Smooth muscle cell (in vitro differentiated cells): ENCODE results near the gene IGSF23. TPM values are rescaled to one million over a fixed set of nuclear protein-coding genes. Genes with fewer than 3 reads are reported as not detected.

Source experiments
- DNase-seq: peaks from one replicate; lab custom pipeline; 2025; ENCODE audit not compliant: unreplicated experiment; lab: John Stamatoyannopoulos, UW
- H2AFZ ChIP-seq: fragments of 200-600 bp; sonication (generic); 2 replicates; pipeline ENCODE4 v1.6.0; 2016; ENCODE audit warnings: antibody characterized with exemption, low read depth, mild to moderate bottlenecking
- H3F3A ChIP-seq: fragments of 200-600 bp; sonication (generic); 2 replicates; pipeline ENCODE4 v1.6.0; 2017; ENCODE audit warnings: antibody characterized with exemption, low read depth
- H3K27ac ChIP-seq: fragments of 200-600 bp; sonication (generic); 2 replicates; pipeline ENCODE4 v1.5.1; 2016; ENCODE audit warnings: low read depth, mild to moderate bottlenecking
- H3K27me3 ChIP-seq: fragments of 200-600 bp; sonication (generic); 2 replicates; pipeline ENCODE4 v1.6.1; 2016; ENCODE audit warnings: low read depth, mild to moderate bottlenecking
- H3K36me3 ChIP-seq: fragments of 200-600 bp; sonication (generic); 2 replicates; pipeline ENCODE4 v1.5.1; 2016; ENCODE audit warnings: low read depth
- H3K4me1 ChIP-seq: fragments of 200-600 bp; sonication (generic); 2 replicates; pipeline ENCODE4 v1.5.1; 2016; ENCODE audit warnings: low read depth
- H3K4me2 ChIP-seq: fragments of 200-600 bp; sonication (generic); 2 replicates; pipeline ENCODE4 v1.6.0; 2016; ENCODE audit warnings: mild to moderate bottlenecking
- H3K4me3 ChIP-seq: fragments of 200-600 bp; sonication (generic); 2 replicates; pipeline ENCODE4 v1.5.1; 2016; ENCODE audit warnings: mild to moderate bottlenecking
- H3K79me2 ChIP-seq: fragments of 200-600 bp; sonication (generic); 2 replicates; pipeline ENCODE4 v1.6.0; 2016; ENCODE audit warnings: low read depth, mild to moderate bottlenecking
- H3K9ac ChIP-seq: fragments of 200-600 bp; sonication (generic); 2 replicates; pipeline ENCODE4 v1.6.0; 2016; ENCODE audit warnings: low read depth
- H3K9me3 ChIP-seq: fragments of 200-600 bp; sonication (generic); replicated peaks from 2 replicates; pipeline ENCODE4 v1.5.1; 2016; ENCODE audit warnings: low read depth
- H4K20me1 ChIP-seq: fragments of 200-600 bp; sonication (generic); 2 replicates; pipeline ENCODE4 v1.6.0; 2016; ENCODE audit warnings: low read depth
- CTCF ChIP-seq: fragments of 200-600 bp; sonication (generic); IDR thresholded peaks from 2 replicates; pipeline ENCODE4 v1.5.1; 2017; ENCODE audit warnings: borderline replicate concordance, mild to moderate bottlenecking, antibody characterized with exemption; ENCODE audit not compliant: insufficient read depth, poor library complexity, severe bottlenecking
- whole genome bisulfite sequencing: methylation state at CpG from one replicate; pipeline ENCODE4 v1.1.7; 2016; ENCODE audit warnings: low lambda C conversion rate; 5-methylcytosine and 5-hydroxymethylcytosine counted together
- polyA plus RNA-seq: library from polyadenylated mRNA; unstranded; fragments of >200 nt; fragmentation: Nextera tagmentation; extraction: Ambion mirVana; gene quantifications from 2 replicates; pipeline ENCODE4 v1.2.1, GENCODE V29; 2016
- total RNA-seq: library from RNA; depleted of rRNA; stranded (reverse); fragments of >200 nt; gene quantifications from 2 replicates; pipeline ENCODE4 v1.2.3, GENCODE V29; 2014

The IGSF23 gene
- total and polyA plus RNA-seq, 2 experiments from 2014 or later: not detected

- no peak for TF ChIP-seq CTCF
- Histone ChIP-seq H3K27ac (no peak overlapping the region), H4K20me1 (no peaks in the 10 kb centered on the region), H3F3A (peaks cover 4% of the 10 kb centered on the region), H3K4me3 (no peak overlapping the region), H3K9ac (no peak overlapping the region), H3K4me2 (no peak overlapping the region), H3K4me1 (no peaks in the 10 kb centered on the region), H2AFZ (no peak overlapping the region), H3K9me3 (no peaks in the 10 kb centered on the region), H3K27me3 (no peaks in the 10 kb centered on the region), H3K36me3 (no peaks in the 10 kb centered on the region), H3K79me2 (no peaks in the 10 kb centered on the region)
- no peak for DNase-seq
Observed at GRCh38 chr19:44680536-44680935, 67.2 kb downstream of the IGSF23 start.

- H2AFZ ChIP-seq: no peak overlapping the region
- H3K27me3 ChIP-seq: no peaks in the 10 kb centered on the region
- no peaks in the 10 kb centered on the region for H3K36me3 ChIP-seq
- no peak overlapping the region for H3K4me3 ChIP-seq
- TF ChIP-seq CTCF: no peak
- 93% methylated on average over 8 of the region's 15 CpGs for WGBS
- H3K9ac ChIP-seq: no peak overlapping the region
- H3K27ac ChIP-seq: no peak overlapping the region
- no peaks in the 10 kb centered on the region for H4K20me1 ChIP-seq
- no peaks in the 10 kb centered on the region for H3K4me1 ChIP-seq
- no peaks in the 10 kb centered on the region for H3K9me3 ChIP-seq
- no peak for DNase-seq
- no peaks in the 10 kb centered on the region for H3K79me2 ChIP-seq
- H3F3A ChIP-seq: peaks cover under 1% of the 10 kb centered on the region
- H3K4me2 ChIP-seq: no peak overlapping the region
Observed at GRCh38 chr19:44681992-44682790, 68.8 kb downstream of the IGSF23 start.

DNA sequence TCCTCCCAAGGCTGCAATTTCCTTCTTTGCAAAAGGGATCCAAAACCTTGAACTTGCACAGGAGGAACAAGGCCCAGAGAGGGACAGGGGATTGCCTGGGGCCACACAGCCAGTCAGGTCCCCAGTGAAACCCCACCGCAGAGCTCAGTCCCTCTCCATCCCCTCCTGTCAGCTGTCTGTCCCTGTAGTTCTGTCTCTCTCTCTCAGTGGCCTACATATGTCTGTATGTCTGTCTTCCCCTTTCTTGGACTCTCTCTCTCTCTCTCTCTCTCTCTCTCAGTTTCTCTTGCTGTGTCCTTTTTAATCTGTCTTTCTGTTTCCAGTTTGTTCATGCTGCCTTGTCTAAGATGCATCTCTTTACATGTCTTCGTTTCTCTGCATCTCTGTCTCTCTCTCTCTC, 69.4 kb downstream of the IGSF23 start:
- Histone ChIP-seq H3K9ac (no peak overlapping the region), H3K36me3 (no peaks in the 10 kb centered on the region), H3K79me2 (no peaks in the 10 kb centered on the region), H3K4me3 (no peak overlapping the region), H3K27ac (no peak overlapping the region), H3K4me1 (no peaks in the 10 kb centered on the region), H2AFZ (no peak overlapping the region), H3K4me2 (no peak overlapping the region), H3K27me3 (no peaks in the 10 kb centered on the region), H3K9me3 (no peaks in the 10 kb centered on the region), H4K20me1 (no peaks in the 10 kb centered on the region), H3F3A (no peaks in the 10 kb centered on the region)
- WGBS: 95% methylated on average over 2 of the region's 2 CpGs
- no peak for TF ChIP-seq CTCF
- DNase-seq: no peak
